ENCODE results near the gene GLDC. TPM values are rescaled to one million over a fixed set of nuclear protein-coding genes. Genes with fewer than 3 reads are reported as not detected.

Gene GLDC
- total RNA-seq, 1 experiment from 2014 or later, result 145 TPM

DNA sequence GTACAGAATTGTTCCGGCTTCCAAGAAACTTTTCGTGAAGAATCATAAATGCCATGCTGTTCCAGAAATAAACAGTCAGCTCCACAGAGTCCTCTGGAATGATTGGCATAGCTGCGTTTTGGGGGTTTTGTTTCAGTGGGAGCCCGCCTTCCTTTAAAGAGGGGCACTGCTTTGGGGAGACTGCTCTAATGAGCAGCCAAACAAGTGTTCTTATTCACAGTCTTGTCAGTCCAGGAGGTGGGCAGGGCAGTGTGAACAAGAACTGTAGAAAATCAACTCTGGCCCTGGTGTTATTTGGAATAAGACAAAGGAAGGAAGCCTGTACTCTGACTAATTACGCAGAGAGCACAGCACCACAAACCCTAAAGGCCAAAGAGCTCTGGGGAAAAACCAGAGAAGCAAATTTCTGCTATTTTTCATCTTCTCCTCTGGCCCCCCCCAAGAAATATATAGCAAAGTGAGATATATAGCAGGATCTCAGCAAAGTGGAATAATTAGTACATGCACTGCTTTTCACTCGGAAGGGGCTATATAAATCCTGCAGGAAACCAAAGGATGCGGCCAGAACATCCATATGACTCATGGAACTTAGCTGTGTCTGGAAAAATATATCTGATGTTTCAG, 92.9 kb downstream of the GLDC start:
- H3K9me3 Mint-ChIP-seq, result no peaks in the 10 kb centered on the region
- no peak overlapping the region for H3K27ac Mint-ChIP-seq
- no peaks in the 10 kb centered on the region for H3K27me3 Mint-ChIP-seq (ENCODE audit: low read depth)
- peaks cover 71% of the 10 kb centered on the region for H3K36me3 Mint-ChIP-seq
- H3K4me1 Mint-ChIP-seq, result peaks cover under 1% of the 10 kb centered on the region; the same call in 1 of the 2 replicates
- no peak for DNase-seq (ENCODE audit: low spot score)
- ChIA-PET POLR2A (no interaction called here), CTCF (interaction anchor here (0.5 to 1.0 kb wide), 5 partner anchors 20 to 66 kb away, joined by 3 to 4 read pairs (median 4); no protein-coding TSS in a partner anchor)
- no peak for ATAC-seq
- H3K4me3 Mint-ChIP-seq, result no peak overlapping the region
- no peak for TF ChIP-seq NR2C2 (CRISPR knock-in tag; IDR thresholded peaks at IDR 0.05)
- TF ChIP-seq, protein P1, sequence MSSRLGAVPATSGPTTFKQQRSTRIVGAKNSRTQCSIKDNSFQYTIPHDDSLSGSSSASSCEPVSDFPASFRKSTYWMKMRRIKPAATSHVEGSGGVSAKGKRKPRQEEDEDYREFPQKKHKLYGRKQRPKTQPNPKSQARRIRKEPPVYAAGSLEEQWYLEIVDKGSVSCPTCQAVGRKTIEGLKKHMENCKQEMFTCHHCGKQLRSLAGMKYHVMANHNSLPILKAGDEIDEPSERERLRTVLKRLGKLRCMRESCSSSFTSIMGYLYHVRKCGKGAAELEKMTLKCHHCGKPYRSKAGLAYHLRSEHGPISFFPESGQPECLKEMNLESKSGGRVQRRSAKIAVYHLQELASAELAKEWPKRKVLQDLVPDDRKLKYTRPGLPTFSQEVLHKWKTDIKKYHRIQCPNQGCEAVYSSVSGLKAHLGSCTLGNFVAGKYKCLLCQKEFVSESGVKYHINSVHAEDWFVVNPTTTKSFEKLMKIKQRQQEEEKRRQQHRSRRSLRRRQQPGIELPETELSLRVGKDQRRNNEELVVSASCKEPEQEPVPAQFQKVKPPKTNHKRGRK (CRISPR knock-in tag; IDR thresholded peaks at IDR 0.05; ENCODE audit: borderline replicate concordance), result no peak
- TF ChIP-seq, protein P2, sequence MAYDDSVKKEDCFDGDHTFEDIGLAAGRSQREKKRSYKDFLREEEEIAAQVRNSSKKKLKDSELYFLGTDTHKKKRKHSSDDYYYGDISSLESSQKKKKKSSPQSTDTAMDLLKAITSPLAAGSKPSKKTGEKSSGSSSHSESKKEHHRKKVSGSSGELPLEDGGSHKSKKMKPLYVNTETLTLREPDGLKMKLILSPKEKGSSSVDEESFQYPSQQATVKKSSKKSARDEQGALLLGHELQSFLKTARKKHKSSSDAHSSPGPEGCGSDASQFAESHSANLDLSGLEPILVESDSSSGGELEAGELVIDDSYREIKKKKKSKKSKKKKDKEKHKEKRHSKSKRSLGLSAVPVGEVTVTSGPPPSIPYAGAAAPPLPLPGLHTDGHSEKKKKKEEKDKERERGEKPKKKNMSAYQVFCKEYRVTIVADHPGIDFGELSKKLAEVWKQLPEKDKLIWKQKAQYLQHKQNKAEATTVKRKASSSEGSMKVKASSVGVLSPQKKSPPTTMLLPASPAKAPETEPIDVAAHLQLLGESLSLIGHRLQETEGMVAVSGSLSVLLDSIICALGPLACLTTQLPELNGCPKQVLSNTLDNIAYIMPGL (CRISPR knock-in tag; IDR thresholded peaks at IDR 0.05), result no peak
- TF ChIP-seq, protein P3, sequence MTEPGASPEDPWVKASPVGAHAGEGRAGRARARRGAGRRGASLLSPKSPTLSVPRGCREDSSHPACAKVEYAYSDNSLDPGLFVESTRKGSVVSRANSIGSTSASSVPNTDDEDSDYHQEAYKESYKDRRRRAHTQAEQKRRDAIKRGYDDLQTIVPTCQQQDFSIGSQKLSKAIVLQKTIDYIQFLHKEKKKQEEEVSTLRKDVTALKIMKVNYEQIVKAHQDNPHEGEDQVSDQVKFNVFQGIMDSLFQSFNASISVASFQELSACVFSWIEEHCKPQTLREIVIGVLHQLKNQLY (CRISPR knock-in tag; IDR thresholded peaks at IDR 0.05), result no peak
- no peak for TF ChIP-seq NR3C1 (CRISPR knock-in tag; conservative IDR thresholded peaks at IDR 0.05; ENCODE audit: low read depth)
- no peak for TF ChIP-seq GTF2I (CRISPR knock-in tag; conservative IDR thresholded peaks at IDR 0.05)
- TF ChIP-seq, protein P4, sequence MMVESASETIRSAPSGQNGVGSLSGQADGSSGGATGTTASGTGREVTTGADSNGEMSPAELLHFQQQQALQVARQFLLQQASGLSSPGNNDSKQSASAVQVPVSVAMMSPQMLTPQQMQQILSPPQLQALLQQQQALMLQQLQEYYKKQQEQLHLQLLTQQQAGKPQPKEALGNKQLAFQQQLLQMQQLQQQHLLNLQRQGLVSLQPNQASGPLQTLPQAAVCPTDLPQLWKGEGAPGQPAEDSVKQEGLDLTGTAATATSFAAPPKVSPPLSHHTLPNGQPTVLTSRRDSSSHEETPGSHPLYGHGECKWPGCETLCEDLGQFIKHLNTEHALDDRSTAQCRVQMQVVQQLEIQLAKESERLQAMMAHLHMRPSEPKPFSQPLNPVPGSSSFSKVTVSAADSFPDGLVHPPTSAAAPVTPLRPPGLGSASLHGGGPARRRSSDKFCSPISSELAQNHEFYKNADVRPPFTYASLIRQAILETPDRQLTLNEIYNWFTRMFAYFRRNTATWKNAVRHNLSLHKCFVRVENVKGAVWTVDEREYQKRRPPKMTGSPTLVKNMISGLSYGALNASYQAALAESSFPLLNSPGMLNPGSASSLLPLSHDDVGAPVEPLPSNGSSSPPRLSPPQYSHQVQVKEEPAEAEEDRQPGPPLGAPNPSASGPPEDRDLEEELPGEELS (CRISPR knock-in tag; IDR thresholded peaks at IDR 0.05), result no peak
- TF ChIP-seq, protein P5, sequence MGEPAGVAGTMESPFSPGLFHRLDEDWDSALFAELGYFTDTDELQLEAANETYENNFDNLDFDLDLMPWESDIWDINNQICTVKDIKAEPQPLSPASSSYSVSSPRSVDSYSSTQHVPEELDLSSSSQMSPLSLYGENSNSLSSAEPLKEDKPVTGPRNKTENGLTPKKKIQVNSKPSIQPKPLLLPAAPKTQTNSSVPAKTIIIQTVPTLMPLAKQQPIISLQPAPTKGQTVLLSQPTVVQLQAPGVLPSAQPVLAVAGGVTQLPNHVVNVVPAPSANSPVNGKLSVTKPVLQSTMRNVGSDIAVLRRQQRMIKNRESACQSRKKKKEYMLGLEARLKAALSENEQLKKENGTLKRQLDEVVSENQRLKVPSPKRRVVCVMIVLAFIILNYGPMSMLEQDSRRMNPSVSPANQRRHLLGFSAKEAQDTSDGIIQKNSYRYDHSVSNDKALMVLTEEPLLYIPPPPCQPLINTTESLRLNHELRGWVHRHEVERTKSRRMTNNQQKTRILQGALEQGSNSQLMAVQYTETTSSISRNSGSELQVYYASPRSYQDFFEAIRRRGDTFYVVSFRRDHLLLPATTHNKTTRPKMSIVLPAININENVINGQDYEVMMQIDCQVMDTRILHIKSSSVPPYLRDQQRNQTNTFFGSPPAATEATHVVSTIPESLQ (CRISPR knock-in tag; IDR thresholded peaks at IDR 0.05), result no peak
- TF ChIP-seq, protein P6, sequence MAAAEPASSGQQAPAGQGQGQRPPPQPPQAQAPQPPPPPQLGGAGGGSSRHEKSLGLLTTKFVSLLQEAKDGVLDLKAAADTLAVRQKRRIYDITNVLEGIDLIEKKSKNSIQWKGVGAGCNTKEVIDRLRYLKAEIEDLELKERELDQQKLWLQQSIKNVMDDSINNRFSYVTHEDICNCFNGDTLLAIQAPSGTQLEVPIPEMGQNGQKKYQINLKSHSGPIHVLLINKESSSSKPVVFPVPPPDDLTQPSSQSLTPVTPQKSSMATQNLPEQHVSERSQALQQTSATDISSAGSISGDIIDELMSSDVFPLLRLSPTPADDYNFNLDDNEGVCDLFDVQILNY (CRISPR knock-in tag; IDR thresholded peaks at IDR 0.05), result no peak
- no peak for TF ChIP-seq HMGA2 (CRISPR knock-in tag; IDR thresholded peaks at IDR 0.05)
- TF ChIP-seq, protein P7, sequence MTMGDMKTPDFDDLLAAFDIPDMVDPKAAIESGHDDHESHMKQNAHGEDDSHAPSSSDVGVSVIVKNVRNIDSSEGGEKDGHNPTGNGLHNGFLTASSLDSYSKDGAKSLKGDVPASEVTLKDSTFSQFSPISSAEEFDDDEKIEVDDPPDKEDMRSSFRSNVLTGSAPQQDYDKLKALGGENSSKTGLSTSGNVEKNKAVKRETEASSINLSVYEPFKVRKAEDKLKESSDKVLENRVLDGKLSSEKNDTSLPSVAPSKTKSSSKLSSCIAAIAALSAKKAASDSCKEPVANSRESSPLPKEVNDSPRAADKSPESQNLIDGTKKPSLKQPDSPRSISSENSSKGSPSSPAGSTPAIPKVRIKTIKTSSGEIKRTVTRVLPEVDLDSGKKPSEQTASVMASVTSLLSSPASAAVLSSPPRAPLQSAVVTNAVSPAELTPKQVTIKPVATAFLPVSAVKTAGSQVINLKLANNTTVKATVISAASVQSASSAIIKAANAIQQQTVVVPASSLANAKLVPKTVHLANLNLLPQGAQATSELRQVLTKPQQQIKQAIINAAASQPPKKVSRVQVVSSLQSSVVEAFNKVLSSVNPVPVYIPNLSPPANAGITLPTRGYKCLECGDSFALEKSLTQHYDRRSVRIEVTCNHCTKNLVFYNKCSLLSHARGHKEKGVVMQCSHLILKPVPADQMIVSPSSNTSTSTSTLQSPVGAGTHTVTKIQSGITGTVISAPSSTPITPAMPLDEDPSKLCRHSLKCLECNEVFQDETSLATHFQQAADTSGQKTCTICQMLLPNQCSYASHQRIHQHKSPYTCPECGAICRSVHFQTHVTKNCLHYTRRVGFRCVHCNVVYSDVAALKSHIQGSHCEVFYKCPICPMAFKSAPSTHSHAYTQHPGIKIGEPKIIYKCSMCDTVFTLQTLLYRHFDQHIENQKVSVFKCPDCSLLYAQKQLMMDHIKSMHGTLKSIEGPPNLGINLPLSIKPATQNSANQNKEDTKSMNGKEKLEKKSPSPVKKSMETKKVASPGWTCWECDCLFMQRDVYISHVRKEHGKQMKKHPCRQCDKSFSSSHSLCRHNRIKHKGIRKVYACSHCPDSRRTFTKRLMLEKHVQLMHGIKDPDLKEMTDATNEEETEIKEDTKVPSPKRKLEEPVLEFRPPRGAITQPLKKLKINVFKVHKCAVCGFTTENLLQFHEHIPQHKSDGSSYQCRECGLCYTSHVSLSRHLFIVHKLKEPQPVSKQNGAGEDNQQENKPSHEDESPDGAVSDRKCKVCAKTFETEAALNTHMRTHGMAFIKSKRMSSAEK (CRISPR knock-in tag; IDR thresholded peaks at IDR 0.05; ENCODE audit: borderline replicate concordance), result no peak
- TF ChIP-seq ELF4 (CRISPR knock-in tag; IDR thresholded peaks at IDR 0.05; ENCODE audit: low read depth), result no peak

Data from WTC11 (cell line).